VCaP (cell line): ENCODE results near the gene CDH11.

ENCODE experiments used
- H3K27ac ChIP-seq: fragments of 450-650 bp; 2 replicates; pipeline ENCODE4 v1.5.1; 2017
- TF ChIP-seq, protein P1 (sequence below): fragments of 450-650 bp; conservative IDR thresholded peaks from 2 replicates; pipeline ENCODE4 v1.5.1; 2017; ENCODE audit warnings: mild to moderate bottlenecking, moderate library complexity

The CDH11 gene

DNA sequence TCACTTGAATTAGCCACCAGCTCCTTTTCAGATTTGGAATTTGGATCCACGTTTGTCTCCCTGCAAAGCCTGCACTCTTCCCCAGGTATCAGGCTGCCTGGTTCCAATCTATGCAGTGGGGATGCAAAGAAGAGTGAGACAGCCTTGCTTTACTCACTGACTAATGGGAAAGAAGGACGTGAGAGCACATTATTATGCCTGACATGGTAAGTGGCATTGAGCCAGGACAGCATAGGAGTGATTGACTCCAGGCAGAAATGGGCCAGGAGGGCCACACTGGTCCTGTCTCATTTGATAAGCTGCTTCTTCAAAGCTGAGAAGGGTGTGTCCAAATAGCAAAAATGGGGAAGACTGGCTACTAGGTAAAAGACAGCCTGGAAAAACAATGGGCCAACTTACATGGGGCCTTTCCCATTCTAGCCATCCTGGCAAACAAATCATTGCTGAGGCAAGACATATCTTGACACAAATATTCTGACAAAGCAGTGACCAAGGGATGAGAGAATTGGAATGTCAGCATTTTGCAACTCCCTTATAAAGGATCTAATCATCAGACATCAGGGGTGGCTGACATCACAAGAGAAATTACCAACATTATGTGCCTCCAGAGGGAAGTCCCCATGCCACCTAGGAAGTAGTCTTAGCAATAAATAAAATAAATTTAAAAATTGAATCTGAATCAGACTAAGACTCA lies 38.6 kb downstream of the CDH11 start:
- TF ChIP-seq, protein P1, sequence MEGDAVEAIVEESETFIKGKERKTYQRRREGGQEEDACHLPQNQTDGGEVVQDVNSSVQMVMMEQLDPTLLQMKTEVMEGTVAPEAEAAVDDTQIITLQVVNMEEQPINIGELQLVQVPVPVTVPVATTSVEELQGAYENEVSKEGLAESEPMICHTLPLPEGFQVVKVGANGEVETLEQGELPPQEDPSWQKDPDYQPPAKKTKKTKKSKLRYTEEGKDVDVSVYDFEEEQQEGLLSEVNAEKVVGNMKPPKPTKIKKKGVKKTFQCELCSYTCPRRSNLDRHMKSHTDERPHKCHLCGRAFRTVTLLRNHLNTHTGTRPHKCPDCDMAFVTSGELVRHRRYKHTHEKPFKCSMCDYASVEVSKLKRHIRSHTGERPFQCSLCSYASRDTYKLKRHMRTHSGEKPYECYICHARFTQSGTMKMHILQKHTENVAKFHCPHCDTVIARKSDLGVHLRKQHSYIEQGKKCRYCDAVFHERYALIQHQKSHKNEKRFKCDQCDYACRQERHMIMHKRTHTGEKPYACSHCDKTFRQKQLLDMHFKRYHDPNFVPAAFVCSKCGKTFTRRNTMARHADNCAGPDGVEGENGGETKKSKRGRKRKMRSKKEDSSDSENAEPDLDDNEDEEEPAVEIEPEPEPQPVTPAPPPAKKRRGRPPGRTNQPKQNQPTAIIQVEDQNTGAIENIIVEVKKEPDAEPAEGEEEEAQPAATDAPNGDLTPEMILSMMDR, result no peak
- H3K27ac ChIP-seq, result no peak overlapping the region

DNA sequence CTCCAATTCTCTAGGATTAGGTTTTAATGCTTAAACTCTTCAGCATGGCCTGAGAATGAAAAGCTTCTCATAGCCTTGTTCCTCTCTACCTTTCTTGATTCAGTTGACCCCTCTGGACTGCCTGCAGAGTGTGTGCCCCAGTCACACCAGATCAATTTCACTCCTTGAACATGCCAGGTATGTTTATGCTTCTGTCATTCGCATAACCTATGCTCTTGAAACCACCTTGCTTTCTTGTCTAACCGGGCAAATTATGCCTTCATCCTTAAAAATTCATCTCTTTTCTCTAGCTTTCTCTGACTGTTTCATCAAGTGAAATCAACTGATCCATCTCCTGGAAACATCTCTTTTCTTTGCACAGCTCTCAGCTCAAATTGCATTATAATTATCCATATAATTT lies 42.3 kb downstream of the CDH11 start:
- H3K27ac ChIP-seq, result no peak overlapping the region
- TF ChIP-seq, protein P1, result no peak

DNA sequence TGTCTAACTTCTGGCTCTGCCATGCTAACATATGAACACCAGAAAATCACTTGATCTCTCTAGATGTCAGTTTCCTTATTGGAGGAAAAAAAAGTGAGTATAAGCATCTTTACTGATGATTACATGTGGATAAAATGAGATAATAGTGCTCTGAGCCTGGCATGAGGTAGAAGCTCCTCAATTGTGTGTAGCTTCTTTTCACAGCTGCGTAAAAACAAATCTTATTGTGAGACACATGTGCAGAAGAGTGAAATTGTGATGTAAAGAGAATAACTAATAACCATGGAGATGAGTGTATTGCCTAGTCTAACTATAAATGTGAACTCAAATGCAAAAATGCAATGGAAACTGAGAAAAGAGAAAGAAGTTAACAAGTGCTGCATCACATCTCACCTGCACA lies 44.7 kb downstream of the CDH11 start:
- TF ChIP-seq, protein P1, result no peak
- no peak overlapping the region for H3K27ac ChIP-seq

DNA sequence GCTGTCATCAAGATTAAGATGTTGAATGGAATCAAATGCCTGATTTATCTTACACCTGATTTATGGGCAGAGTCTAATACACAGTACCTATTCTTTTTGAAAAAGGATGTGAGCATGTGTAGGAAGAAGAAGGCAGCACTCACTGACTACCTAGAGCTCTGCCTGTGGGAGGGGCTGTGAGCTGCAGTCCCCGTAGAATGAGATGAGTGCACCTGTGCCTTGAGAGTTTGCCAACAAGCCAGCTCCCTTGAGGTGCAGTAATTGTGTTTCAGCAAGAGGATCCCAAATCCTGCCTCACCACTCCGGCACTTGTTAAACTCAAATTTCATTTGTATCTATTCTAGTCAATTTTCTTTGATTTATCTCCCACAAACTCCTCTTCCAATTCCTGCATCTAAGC lies 46.0 kb downstream of the CDH11 start:
- TF ChIP-seq, protein P1, result no peak
- no peak overlapping the region for H3K27ac ChIP-seq

DNA sequence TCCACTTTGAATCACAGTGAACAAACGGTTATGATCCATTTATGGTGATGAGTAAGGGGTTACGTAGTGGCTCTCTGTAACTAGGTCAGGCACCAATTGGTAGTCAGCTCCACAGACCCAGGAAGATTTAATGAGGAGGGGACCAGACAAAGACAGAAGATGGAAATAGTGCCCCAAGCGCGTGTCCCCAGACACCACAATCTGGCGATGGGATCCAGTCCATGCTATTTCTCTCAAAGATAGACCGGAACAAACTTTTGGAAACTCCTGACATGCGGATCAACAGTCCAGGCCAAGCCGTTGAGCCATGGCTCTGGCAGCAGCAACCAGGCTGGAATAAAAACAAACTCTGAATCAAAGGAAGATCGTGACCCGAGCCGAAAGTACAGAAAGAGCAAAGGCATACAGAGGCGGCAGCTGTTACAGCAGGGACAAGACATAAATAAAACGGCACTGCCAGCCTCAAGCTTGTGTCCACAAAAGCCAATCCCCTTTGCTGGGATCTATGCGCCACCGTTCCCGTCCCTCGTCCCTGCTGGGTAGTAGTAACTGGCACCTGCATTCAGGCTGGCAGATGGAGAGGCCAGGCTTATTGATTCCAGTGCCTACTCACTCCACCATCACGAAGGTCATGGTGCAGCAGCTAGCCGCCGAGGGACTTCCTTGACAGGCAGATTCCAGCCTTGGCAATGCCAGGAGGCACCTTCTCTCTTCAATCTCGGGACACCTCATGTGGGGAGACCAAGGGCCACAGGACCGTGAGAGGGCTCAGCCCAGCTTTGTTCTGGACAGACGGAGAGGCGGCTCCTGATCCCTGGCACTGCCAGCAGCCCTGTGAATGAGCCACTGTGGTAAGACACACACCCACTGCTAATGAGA lies 50.2 kb downstream of the CDH11 start:
- TF ChIP-seq, protein P1, result no peak
- H3K27ac ChIP-seq, result no peak overlapping the region

DNA sequence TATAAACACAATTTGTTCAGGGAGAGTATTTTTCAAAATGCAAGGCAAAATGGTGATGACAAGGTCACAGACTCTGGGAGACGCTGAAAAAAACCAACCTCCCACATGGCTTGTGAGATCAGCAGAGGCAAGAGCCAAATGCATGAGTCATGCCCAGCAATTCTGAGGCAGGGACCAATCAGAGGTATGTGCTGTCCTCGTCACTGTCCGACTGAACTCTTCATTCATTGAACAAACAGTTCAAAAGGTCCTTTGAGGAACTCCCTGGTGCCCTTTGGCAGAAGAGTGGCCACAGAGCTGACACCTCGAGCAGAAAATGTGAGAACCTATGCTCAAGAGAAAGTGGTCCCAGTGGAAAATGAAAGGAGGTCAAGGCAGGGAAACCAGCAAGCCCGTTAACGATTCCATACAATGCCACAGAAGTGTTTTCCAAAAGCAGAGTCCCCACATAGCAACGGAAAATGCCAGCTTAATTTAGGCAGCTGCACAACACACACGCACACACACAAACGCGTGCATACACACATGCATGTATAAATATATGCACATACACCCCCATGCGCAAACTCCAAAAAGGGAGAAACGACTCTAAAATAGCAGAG lies 50.9 kb downstream of the CDH11 start:
- H3K27ac ChIP-seq, result no peak overlapping the region
- TF ChIP-seq, protein P1, result no peak

DNA sequence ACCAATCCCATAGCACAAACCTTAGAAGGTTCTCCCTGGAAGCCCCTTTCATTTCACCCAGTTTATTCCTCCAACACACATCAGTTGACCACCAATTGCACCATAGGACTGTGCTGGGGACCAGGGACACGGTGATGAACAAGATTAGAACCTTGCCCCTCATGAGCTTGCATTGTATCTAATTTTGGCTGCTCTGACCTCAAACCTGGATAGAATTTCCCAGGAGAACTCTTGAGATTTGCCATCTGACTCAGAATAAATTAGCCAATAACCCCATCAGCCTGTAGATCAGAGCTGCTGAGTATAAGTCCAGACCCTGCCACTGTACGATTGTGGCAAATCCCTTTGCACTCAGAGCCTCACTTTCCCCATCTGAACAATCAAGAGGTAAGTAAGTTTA lies 52.1 kb downstream of the CDH11 start:
- H3K27ac ChIP-seq, result no peak overlapping the region
- TF ChIP-seq, protein P1, result no peak
